Measurements from ENCODE around the gene PFN3. TPM values are rescaled to one million over a fixed set of nuclear protein-coding genes. Genes with fewer than 3 reads are reported as not detected.

PFN3 gene
- polyA plus RNA-seq, 1 of the 3 experiments (the other 2 are of a cell fraction) = not detected

- no peaks in the 10 kb centered on the region for H3K9me3 ChIP-seq
- no peak for DNase-seq
- ChIA-PET POLR2A (interaction anchor here (1.6 to 2.1 kb wide), 2 partner anchors 8 to 11 kb away, joined by 3 to 6 read pairs; partner anchors contain the start of gene GRK6), CTCF (interaction anchor here (0.7 to 2.8 kb wide), 6 partner anchors 9 to 34 kb away, joined by 3 to 15 read pairs (median 3); no protein-coding TSS in a partner anchor)
- no peaks in the 10 kb centered on the region for H4K20me1 ChIP-seq (ENCODE audit: insufficient read depth)
- H3K79me2 ChIP-seq (ENCODE audit: insufficient read depth) = no peaks in the 10 kb centered on the region
- H3K4me3 ChIP-seq (ENCODE audit: low read depth in 2 of 2, low read length in 1 of 2) = no peak overlapping the region
- no peak overlapping the region for H3K9ac ChIP-seq
- no peaks in the 10 kb centered on the region for H3K9me2 ChIP-seq
- no peak overlapping the region for H3K4me2 ChIP-seq
- 88% methylated on average over 4 of the region's 4 CpGs for WGBS (ENCODE audit: low lambda C conversion rate)
- H3K27me3 ChIP-seq (ENCODE audit: insufficient read depth) = no peaks in the 10 kb centered on the region
- H2AFZ ChIP-seq (ENCODE audit: low read depth) = no peak overlapping the region
- peaks cover 12 to 42% of the 10 kb centered on the region in 2 experiments for H3K36me3 ChIP-seq (replicated peaks in 1 of 2; ENCODE audit: control insufficient read depth in 1 of 2, insufficient read depth in 2 of 2, low read length in 1 of 2)
- no peak overlapping the region for H3K27ac ChIP-seq (ENCODE audit: low read depth in 2 of 2, low read length in 1 of 2)
- peaks cover 10% of the 10 kb centered on the region for H3F3A ChIP-seq (replicated peaks; ENCODE audit: insufficient read depth)
- H3K4me1 ChIP-seq (ENCODE audit: control insufficient read depth in 1 of 2, insufficient read depth in 2 of 2, low read depth in 1 of 2, low read length in 1 of 2) = peaks cover 0 to 7% of the 10 kb centered on the region in 2 experiments; a peak in 1 of 4 replicates
- TF ChIP-seq USF1 (IDR thresholded peaks at IDR 0.05; ENCODE audit: borderline replicate concordance, low read depth) = peak; percentile 37; the same call in 1 of the 2 replicates
- no peak for TF ChIP-seq MAX (IDR thresholded peaks at IDR 0.05; ENCODE audit: low read depth)
Measured at GRCh38 chr5:177437623-177438022, 37.2 kb upstream of the PFN3 start.

GRCh38 chr5:177435847-177436536 is 35.5 kb upstream of the PFN3 start:
- H3K4me1 ChIP-seq (ENCODE audit: control insufficient read depth in 1 of 2, insufficient read depth in 2 of 2, low read depth in 1 of 2, low read length in 1 of 2) = peaks cover 0 to 7% of the 10 kb centered on the region in 2 experiments; a peak in 1 of 4 replicates
- POLR2A ChIA-PET = interaction anchor here (2.1 kb wide), 1 partner anchor 9 kb away, joined by 6 read pairs; the partner anchor contains the start of gene GRK6
- WGBS (ENCODE audit: low lambda C conversion rate) = 95% methylated on average over 34 of the region's 37 CpGs
- H3K9me3 ChIP-seq = no peaks in the 10 kb centered on the region
- H3K27me3 ChIP-seq (ENCODE audit: insufficient read depth) = no peaks in the 10 kb centered on the region
- H3K9ac ChIP-seq = no peak overlapping the region
- H3F3A ChIP-seq (replicated peaks; ENCODE audit: insufficient read depth) = peaks cover 10% of the 10 kb centered on the region
- no peak overlapping the region for H3K4me2 ChIP-seq
- peaks cover 12 to 51% of the 10 kb centered on the region in 2 experiments for H3K36me3 ChIP-seq (replicated peaks in 1 of 2; ENCODE audit: control insufficient read depth in 1 of 2, insufficient read depth in 2 of 2, low read length in 1 of 2)
- TF ChIP-seq POLR2AphosphoS5 (IDR thresholded peaks at IDR 0.05; ENCODE audit: low read depth, low read length) = 0 out of 2 replicates have a peak, but pooled peaks have one; percentile 11
- no peak for TF ChIP-seq CHD2 (IDR thresholded peaks at IDR 0.05; ENCODE audit: low read length, partially characterized antibody)
- H4K20me1 ChIP-seq (ENCODE audit: insufficient read depth) = no peaks in the 10 kb centered on the region
- H3K79me2 ChIP-seq (ENCODE audit: insufficient read depth) = no peaks in the 10 kb centered on the region
- no peaks in the 10 kb centered on the region for H3K9me2 ChIP-seq
- DNase-seq = no peak
- H3K27ac ChIP-seq (ENCODE audit: low read depth in 2 of 2, low read length in 1 of 2) = no peak overlapping the region
- CTCF ChIA-PET = interaction anchor here (0.9 to 2.8 kb wide), 4 partner anchors 11 to 46 kb away, joined by 3 to 15 read pairs (median 4); partner anchors contain the start of gene PRR7
- no peak overlapping the region for H3K4me3 ChIP-seq (ENCODE audit: low read depth in 2 of 2, low read length in 1 of 2)
- H2AFZ ChIP-seq (ENCODE audit: low read depth) = no peak overlapping the region

- H3K4me1 ChIP-seq (ENCODE audit: control insufficient read depth in 1 of 2, insufficient read depth in 2 of 2, low read depth in 1 of 2, low read length in 1 of 2) = peaks cover 0 to 2% of the 10 kb centered on the region in 2 experiments; a peak in 1 of 4 replicates
- H3K79me2 ChIP-seq (ENCODE audit: insufficient read depth) = no peaks in the 10 kb centered on the region
- H3K4me2 ChIP-seq = no peak overlapping the region
- 96% methylated on average over 13 of the region's 20 CpGs for WGBS (ENCODE audit: low lambda C conversion rate)
- no peak overlapping the region for H3K27ac ChIP-seq (ENCODE audit: low read depth in 2 of 2, low read length in 1 of 2)
- no peaks in the 10 kb centered on the region for H4K20me1 ChIP-seq (ENCODE audit: insufficient read depth)
- peaks cover 10% of the 10 kb centered on the region for H3F3A ChIP-seq (replicated peaks; ENCODE audit: insufficient read depth)
- no peak overlapping the region for H3K4me3 ChIP-seq (ENCODE audit: low read depth in 2 of 2, low read length in 1 of 2)
- ChIA-PET CTCF (interaction anchor here (2.8 to 3.8 kb wide), 2 partner anchors 31 kb away, joined by 15 to 21 read pairs; no protein-coding TSS in a partner anchor), POLR2A (no interaction called here)
- peaks cover 12 to 54% of the 10 kb centered on the region in 2 experiments for H3K36me3 ChIP-seq (replicated peaks in 1 of 2; ENCODE audit: control insufficient read depth in 1 of 2, insufficient read depth in 2 of 2, low read length in 1 of 2)
- H3K27me3 ChIP-seq (ENCODE audit: insufficient read depth) = no peaks in the 10 kb centered on the region
- H3K9me2 ChIP-seq = no peaks in the 10 kb centered on the region
- H3K9me3 ChIP-seq = no peaks in the 10 kb centered on the region
- no peak overlapping the region for H3K9ac ChIP-seq
- no peak overlapping the region for H2AFZ ChIP-seq (ENCODE audit: low read depth)
- DNase-seq = no peak
- TF ChIP-seq GABPA (IDR thresholded peaks at IDR 0.05; ENCODE audit: low read depth) = no peak
- TF ChIP-seq SMC3 (IDR thresholded peaks at IDR 0.05; ENCODE audit: low read depth, low read length) = no peak
- no peak for TF ChIP-seq MAX (IDR thresholded peaks at IDR 0.05; ENCODE audit: low read depth)
- TF ChIP-seq PBX3 (IDR thresholded peaks at IDR 0.05) = no peak
- no peak for TF ChIP-seq MEF2A (IDR thresholded peaks at IDR 0.05; ENCODE audit: borderline replicate concordance, low read depth)
- TF ChIP-seq CHD2 (IDR thresholded peaks at IDR 0.05; ENCODE audit: low read length, partially characterized antibody) = no peak
- TF ChIP-seq TCF12 (IDR thresholded peaks at IDR 0.05) = no peak
- no peak for TF ChIP-seq EZH2phosphoT487 (IDR thresholded peaks at IDR 0.05; ENCODE audit: borderline replicate concordance, low read depth)
- no peak for TF ChIP-seq REST (IDR thresholded peaks at IDR 0.05; ENCODE audit: low read depth, low read length)
Measured at GRCh38 chr5:177434942-177435738, 34.7 kb upstream of the PFN3 start.
